HG03045 (cell line): ENCODE results near the gene KLK12.
"Not testable (repeated sequence)": the region's sequence is repeated elsewhere in the genome, so short reads cannot be mapped to it uniquely, and the experiment has no call there.

Experiments
- ATAC-seq: cut with Tn5 transposase; IDR thresholded peaks from one replicate; pipeline ENCODE4 v1.9.1; 2021; ENCODE audit warnings: mild to moderate bottlenecking, moderate library complexity; ENCODE audit not compliant: unreplicated experiment

KLK12 gene

GRCh38 chr19:51016798-51017683, 17.8 kb downstream of the KLK12 start:
- no peak for ATAC-seq

DNA sequence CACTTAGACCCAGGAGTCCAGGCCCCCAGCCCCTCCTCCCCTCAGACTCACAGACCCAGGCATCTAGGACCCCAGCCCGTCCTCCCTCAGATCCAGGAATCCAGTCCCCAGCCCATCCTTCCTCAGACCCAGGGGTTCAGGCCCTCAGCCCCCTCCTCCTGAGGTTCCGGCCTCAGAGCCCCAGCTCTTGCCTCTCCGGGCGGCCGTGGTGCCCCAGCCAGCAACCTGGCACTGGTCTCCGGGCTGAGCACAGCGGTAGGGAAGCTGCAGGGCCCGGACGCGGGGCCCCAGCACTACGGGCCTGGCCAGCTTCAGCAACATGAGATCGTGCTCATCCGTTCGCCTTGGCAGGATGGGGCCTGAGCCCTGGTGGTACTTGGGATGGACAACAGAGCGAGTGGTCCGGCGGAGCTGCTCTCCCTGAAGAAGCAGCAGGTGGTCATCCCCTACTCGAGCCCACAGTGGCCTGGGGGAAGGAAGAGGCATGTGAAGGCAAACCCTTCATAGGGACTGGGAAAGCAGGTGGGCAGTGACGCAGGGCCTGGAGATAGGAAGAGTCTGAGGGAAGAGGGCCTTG, 19.0 kb downstream of the KLK12 start:
- ATAC-seq = no peak

- ATAC-seq = no peak
Measured at GRCh38 chr19:51014242-51014641, 20.6 kb downstream of the KLK12 start.

DNA sequence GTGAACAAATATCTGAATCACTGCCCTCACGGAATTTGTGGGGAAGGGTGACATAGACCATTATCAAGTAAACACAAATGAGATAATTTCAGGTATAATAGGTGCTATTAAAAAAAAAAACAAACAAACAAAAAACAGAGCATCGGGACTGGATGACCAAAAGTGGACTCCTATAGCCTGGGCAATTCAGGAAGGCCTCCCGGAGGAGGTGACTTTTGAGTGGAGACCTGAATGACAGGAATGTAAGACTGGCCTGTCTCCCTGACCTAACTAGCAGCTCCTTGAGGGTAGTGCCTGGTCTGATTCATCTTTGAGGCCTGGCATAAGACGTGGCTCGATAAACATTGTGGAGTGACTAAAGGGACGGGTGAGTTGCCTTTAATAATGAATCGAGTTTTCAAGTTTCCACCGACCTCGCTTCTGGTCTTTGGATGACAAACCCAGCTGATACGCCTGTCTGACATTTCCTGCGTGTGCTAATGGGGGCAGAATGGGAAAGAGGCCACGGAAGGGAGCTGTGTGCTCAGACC, 22.1 kb downstream of the KLK12 start:
- ATAC-seq = no peak

DNA sequence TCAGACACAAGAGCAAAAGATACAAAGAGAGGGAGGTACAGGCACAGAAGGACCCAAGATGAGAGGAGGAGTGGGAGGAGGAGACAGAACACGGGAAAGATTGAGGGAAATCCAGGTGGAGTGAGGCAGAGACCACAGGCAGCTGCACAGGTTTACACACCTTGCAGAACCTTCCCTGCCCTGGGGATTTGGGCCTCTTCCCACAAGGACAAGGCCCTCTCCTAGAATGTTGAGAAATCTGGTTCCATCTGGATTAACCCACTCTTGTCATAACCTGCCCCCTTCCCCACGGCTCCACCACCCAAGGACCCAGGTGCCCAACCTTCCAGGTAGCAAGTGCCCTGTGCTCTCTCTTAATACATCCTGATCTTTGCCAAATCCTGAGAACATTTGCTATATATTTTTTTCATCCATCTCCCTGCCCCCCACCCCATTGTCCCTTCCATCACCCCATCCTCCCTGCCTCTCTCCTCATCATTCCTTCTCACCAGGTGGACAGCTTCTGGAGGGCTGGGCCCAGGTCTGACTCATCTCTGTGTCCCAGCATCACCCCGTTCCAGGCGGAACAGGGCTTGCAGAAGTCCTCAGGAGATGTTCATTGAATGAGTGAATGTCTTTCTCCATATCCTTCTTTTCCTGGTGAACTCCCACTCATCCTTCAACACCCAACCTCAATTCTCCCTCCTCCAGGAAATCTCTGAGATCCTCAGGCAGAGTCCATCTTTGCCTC, 24.6 kb downstream of the KLK12 start:
- no peak for ATAC-seq

DNA sequence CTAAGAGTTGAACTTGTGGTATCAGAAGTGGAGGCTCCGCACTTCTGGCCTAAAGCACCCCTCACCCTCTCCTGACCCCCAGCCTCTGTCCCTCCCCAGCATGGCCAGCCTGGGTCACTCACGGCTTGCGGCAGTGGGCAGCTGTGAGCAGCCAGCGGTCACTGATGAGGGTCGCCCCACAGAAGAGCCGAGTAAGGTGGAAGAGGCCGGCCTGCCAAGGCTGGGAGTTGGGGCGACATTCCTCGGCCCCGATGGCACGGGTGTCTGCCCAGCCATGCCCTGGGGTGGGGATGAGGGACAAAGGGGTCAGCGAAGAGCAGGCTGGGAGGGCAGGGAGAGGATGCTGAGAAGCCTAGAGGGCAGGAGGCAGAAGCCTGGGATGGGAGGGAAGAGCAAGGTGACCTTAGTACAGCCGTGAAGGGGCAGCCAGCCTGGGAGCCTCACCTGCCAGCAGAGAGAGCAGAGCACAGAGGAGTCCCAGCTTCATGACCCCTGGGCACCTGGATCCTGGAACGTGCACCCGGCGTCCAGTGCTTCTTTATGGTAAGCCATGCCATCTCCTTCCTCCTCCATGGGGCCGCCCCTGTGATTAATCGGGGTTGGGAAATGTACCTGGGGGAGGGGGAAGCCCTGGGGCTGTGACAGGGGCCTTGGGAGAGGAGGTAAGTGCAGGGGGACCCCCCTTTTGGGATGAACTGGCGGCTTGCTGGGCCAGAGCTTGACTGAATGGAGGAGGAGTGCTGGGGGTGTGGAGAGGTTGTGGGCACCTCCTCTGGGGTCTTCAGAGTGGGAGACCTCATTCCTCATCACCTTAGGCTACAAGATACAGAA, 25.5 kb downstream of the KLK12 start:
- ATAC-seq = no peak

DNA sequence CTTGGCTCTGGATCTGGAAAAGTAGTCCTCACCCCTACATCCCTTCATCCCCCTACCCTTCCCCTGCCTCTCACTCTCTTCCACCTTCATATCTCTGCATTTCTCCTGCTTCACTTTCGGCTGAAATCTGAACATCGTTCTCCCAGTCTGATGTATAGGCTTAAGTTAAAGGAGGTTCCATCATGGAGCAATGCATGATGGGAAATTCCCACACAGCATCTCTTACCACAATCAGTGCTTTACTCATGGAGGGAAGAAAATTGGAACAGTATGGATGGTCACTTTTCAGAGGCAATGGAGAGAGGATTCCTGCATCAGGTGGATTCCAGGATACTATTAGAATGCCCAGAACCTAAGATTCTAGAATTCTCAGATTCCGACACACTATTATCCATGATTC, 27.3 kb downstream of the KLK12 start:
- no peak for ATAC-seq

- no peak for ATAC-seq
Measured at GRCh38 chr19:51006406-51006805, 28.4 kb downstream of the KLK12 start.

- ATAC-seq = no peak
Measured at GRCh38 chr19:51005248-51005647, 29.6 kb downstream of the KLK12 start.

- ATAC-seq = no peak
Measured at GRCh38 chr19:51003316-51003715, 31.5 kb downstream of the KLK12 start.

DNA sequence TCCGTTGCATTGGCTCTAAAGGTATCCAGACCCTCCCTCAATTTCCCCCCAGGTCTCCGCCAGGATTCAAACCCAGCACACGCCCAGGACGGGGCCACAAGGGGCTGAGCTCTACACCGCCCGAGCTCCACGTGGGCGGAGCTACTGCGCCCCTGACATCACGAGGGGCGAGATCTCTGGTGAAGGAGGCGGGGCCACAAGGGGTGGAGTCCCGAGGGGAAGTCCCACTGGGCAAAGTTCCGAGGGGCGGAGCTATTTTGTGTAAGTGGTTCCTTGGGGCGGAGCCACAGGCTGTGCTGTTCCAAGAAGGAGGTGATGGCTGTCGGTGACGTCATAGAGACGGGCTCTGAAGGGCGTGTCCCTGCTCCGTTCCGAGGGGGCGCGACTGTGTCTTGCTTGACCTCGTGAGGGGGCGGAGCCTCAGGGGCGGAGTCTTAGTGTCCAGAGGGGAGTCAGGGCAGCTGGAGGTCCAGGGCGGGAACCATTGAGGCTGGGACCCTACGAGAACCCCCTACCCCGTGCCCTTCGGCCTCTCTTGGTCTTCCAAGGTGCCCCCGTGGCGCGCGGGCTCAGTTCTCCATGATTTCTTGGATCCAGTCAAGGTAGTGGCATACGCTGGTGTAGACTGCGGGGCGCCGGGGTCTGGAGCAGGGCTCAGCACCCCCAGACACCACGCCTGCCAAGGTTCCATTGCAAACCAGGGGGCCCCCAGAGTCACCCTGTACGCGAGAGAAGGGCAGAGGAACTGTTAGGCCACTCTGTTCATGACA, 32.1 kb downstream of the KLK12 start:
- no peak for ATAC-seq

GRCh38 chr19:51002089-51002532, 32.7 kb downstream of the KLK12 start:
- no peak for ATAC-seq

GRCh38 chr19:51001515-51001914, 33.3 kb downstream of the KLK12 start, which contains the start of gene KLK8:
Gene KLK8 (minus strand): TSS chr19:51001604. CDS start chr19:51001167, 437 bp downstream.
- ATAC-seq = no peak

GRCh38 chr19:51000981-51001380, 33.8 kb downstream of the KLK12 start:
- ATAC-seq = no peak

- ATAC-seq = no peak
Measured at GRCh38 chr19:51000426-51000825, 34.4 kb downstream of the KLK12 start.

DNA sequence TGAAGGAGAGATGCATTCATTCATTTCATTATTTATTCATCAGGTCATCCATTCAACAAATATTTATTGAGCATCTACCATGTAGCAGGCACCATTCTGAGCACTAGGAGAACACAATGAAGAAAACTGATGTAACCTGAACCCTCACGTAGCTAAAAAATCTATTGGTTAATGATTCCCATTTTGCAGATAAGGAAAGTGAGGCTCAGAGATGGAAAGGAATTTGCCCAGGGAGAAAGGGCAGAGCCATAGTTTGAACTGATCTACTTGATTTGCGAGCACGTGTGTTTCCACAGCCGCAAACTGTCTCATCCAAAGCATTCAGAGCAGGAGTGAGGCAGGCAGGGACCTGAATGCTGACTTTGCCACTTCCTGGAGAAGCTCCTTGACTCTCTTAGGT, 36.1 kb downstream of the KLK12 start:
- ATAC-seq = no peak

DNA sequence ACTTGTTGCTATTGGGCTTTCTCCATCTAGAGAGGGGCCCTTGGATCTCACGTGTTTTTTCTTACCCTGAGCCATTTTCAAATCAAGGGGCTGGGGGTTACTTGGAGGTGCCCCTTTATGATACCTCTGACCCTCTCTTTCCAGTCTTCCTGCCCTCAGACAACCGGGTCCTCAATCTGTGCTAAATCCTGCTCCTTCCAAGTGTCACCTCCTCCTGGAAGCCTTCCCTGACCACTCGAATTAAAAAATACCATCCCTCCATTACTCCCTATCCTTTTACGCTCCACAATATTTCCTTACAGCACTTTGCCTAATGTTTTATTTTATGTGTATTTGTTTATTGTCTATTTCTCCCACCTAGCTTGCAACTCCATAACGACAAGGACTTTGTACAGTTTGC, 36.7 kb downstream of the KLK12 start:
- no peak for ATAC-seq

- no peak for ATAC-seq
Measured at GRCh38 chr19:50994129-50994528, 40.7 kb downstream of the KLK12 start.

- ATAC-seq = no peak
Measured at GRCh38 chr19:50992666-50993035, 42.2 kb downstream of the KLK12 start.

DNA sequence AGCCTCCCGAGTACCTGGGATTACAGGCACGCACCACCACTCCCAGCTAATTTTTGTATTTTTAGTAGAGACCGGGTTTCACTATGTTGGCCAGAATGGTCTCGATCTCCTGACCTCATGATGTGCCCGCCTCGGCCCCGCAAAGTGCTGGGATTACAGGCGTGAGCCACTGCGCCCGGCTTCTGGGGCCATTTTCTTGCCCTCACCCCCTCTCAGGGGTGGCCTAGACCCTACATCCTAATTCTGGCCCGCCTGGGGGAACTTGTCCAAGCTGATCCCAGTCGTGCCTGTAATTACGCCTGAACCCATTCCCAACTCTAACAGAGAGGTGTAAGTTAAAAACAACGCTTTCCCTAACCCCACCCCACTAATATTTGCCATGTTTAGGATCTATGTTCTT, 50.4 kb downstream of the KLK12 start:
- not testable (repeated sequence) for ATAC-seq
